ENCODE results near the gene DNM3.

DNM3 gene

GRCh38 chr1:172238158-172238557 is 396.9 kb downstream of the DNM3 start:
- no peak for DNase-seq (ENCODE audit: extremely low spot score)
- CTCF ChIA-PET = no interaction called here
- POLR2A ChIA-PET = no interaction called here
- TF ChIP-seq FOXM1 (IDR thresholded peaks at IDR 0.05; ENCODE audit: borderline replicate concordance) (no peak), ARNT (IDR thresholded peaks at IDR 0.05) (no peak)

GRCh38 chr1:172238965-172239364 is 397.7 kb downstream of the DNM3 start:
- no peak for DNase-seq (ENCODE audit: extremely low spot score)
- POLR2A ChIA-PET = no interaction called here
- CTCF ChIA-PET = no interaction called here
- no peak for TF ChIP-seq BHLHE40 (IDR thresholded peaks at IDR 0.05; ENCODE audit: borderline replicate concordance)
- TF ChIP-seq PKNOX1 (IDR thresholded peaks at IDR 0.05) = no peak
- TF ChIP-seq TARDBP (IDR thresholded peaks at IDR 0.05) = no peak
- TF ChIP-seq NFRKB (IDR thresholded peaks at IDR 0.05) = no peak
- TF ChIP-seq ARNT (IDR thresholded peaks at IDR 0.05) = no peak
- no peak for TF ChIP-seq SP1 (IDR thresholded peaks at IDR 0.05)
- TF ChIP-seq LEF1 (IDR thresholded peaks at IDR 0.05; ENCODE audit: borderline replicate concordance) = no peak
- no peak for TF ChIP-seq L3MBTL2 (conservative IDR thresholded peaks at IDR 0.05)
- TF ChIP-seq HDGF (IDR thresholded peaks at IDR 0.05; ENCODE audit: borderline replicate concordance) = no peak

- ChIA-PET POLR2A (no interaction called here), CTCF (no interaction called here)
- TF ChIP-seq FOXK2 (IDR thresholded peaks at IDR 0.05) (no peak), L3MBTL2 (conservative IDR thresholded peaks at IDR 0.05) (no peak), CTBP1 (IDR thresholded peaks at IDR 0.05; ENCODE audit: borderline replicate concordance) (no peak), ARNT (IDR thresholded peaks at IDR 0.05) (no peak), ZNF384 (IDR thresholded peaks at IDR 0.05) (no peak), FOXA1 (IDR thresholded peaks at IDR 0.05) (no peak), TARDBP (IDR thresholded peaks at IDR 0.05) (no peak), SUZ12 (IDR thresholded peaks at IDR 0.05) (no peak), SP1 (IDR thresholded peaks at IDR 0.05) (no peak)
- no peak for DNase-seq (ENCODE audit: extremely low spot score)
These were observed 398.6 kb downstream of the DNM3 start for GRCh38 chr1:172239901-172240300.

- no peak for DNase-seq (ENCODE audit: extremely low spot score)
- POLR2A ChIA-PET = no interaction called here
- TF ChIP-seq FOXA1 (IDR thresholded peaks at IDR 0.05) = no peak
- no peak for TF ChIP-seq CTBP1 (IDR thresholded peaks at IDR 0.05; ENCODE audit: borderline replicate concordance)
- TF ChIP-seq FOXK2 (IDR thresholded peaks at IDR 0.05) = no peak
- TF ChIP-seq NFRKB (IDR thresholded peaks at IDR 0.05) = no peak
- no peak for TF ChIP-seq ARNT (IDR thresholded peaks at IDR 0.05)
- TF ChIP-seq ZNF384 (IDR thresholded peaks at IDR 0.05) = no peak
- CTCF ChIA-PET = no interaction called here
These were observed 400.2 kb downstream of the DNM3 start for GRCh38 chr1:172241540-172241939.

- CTCF ChIA-PET = no interaction called here
- TF ChIP-seq PKNOX1 (IDR thresholded peaks at IDR 0.05) (no peak), TARDBP (IDR thresholded peaks at IDR 0.05) (no peak), FOXK2 (IDR thresholded peaks at IDR 0.05) (no peak), FOXM1 (IDR thresholded peaks at IDR 0.05; ENCODE audit: borderline replicate concordance) (no peak), HDGF (IDR thresholded peaks at IDR 0.05; ENCODE audit: borderline replicate concordance) (no peak), NFRKB (IDR thresholded peaks at IDR 0.05) (no peak), L3MBTL2 (conservative IDR thresholded peaks at IDR 0.05) (no peak), FOXA1 (IDR thresholded peaks at IDR 0.05) (no peak), ZNF384 (IDR thresholded peaks at IDR 0.05) (no peak), SP1 (IDR thresholded peaks at IDR 0.05) (no peak), BHLHE40 (IDR thresholded peaks at IDR 0.05; ENCODE audit: borderline replicate concordance) (no peak), ARNT (IDR thresholded peaks at IDR 0.05) (no peak), LEF1 (IDR thresholded peaks at IDR 0.05; ENCODE audit: borderline replicate concordance) (no peak), SUZ12 (IDR thresholded peaks at IDR 0.05) (no peak), CTBP1 (IDR thresholded peaks at IDR 0.05; ENCODE audit: borderline replicate concordance) (no peak), ELF4 (IDR thresholded peaks at IDR 0.05) (no peak)
These were observed 403.6 kb downstream of the DNM3 start for GRCh38 chr1:172244865-172245264.

GRCh38 chr1:172245788-172246187 is 404.5 kb downstream of the DNM3 start:
- DNase-seq (ENCODE audit: extremely low spot score) = no peak
- TF ChIP-seq PKNOX1 (IDR thresholded peaks at IDR 0.05) = no peak
- no peak for TF ChIP-seq TARDBP (IDR thresholded peaks at IDR 0.05)
- TF ChIP-seq ELF4 (IDR thresholded peaks at IDR 0.05) = no peak
- TF ChIP-seq FOXM1 (IDR thresholded peaks at IDR 0.05; ENCODE audit: borderline replicate concordance) = no peak
- TF ChIP-seq HDGF (IDR thresholded peaks at IDR 0.05; ENCODE audit: borderline replicate concordance) = no peak
- no peak for TF ChIP-seq CTBP1 (IDR thresholded peaks at IDR 0.05; ENCODE audit: borderline replicate concordance)
- no peak for TF ChIP-seq LEF1 (IDR thresholded peaks at IDR 0.05; ENCODE audit: borderline replicate concordance)
- CTCF ChIA-PET = no interaction called here
- POLR2A ChIA-PET = no interaction called here

More at GRCh38 chr1:172244865-172245264, 403.6 kb downstream of the DNM3 start:
- no peak for DNase-seq (ENCODE audit: extremely low spot score)
- POLR2A ChIA-PET = no interaction called here

- ChIA-PET CTCF (no interaction called here), POLR2A (no interaction called here)
- TF ChIP-seq ARNT (IDR thresholded peaks at IDR 0.05) (no peak), FOXM1 (IDR thresholded peaks at IDR 0.05; ENCODE audit: borderline replicate concordance) (no peak), NFRKB (IDR thresholded peaks at IDR 0.05) (no peak), SUZ12 (IDR thresholded peaks at IDR 0.05) (no peak), L3MBTL2 (conservative IDR thresholded peaks at IDR 0.05) (no peak), ELF4 (IDR thresholded peaks at IDR 0.05) (no peak), PKNOX1 (IDR thresholded peaks at IDR 0.05) (no peak), CTBP1 (IDR thresholded peaks at IDR 0.05; ENCODE audit: borderline replicate concordance) (no peak), LEF1 (IDR thresholded peaks at IDR 0.05; ENCODE audit: borderline replicate concordance) (no peak), ZNF384 (IDR thresholded peaks at IDR 0.05) (no peak), TARDBP (IDR thresholded peaks at IDR 0.05) (no peak), BHLHE40 (IDR thresholded peaks at IDR 0.05; ENCODE audit: borderline replicate concordance) (no peak), SP1 (IDR thresholded peaks at IDR 0.05) (no peak)
- no peak for DNase-seq (ENCODE audit: extremely low spot score)
These were observed 405.5 kb downstream of the DNM3 start for GRCh38 chr1:172246521-172247390.
